Neural crest cell (in vitro differentiated cells): ENCODE measurements around the gene SNU13. TPM values are rescaled to one million over a fixed set of nuclear protein-coding genes. Genes with fewer than 3 reads are reported as not detected.

Experiments
- DNase-seq: peaks from one replicate; pipeline ENCODE4 v3.0.0; 2021; ENCODE audit warnings: low read depth, mixed read lengths, low spot score
- H3K27ac Mint-ChIP-seq: one replicate; pipeline ENCODE4 v1.8.0; 2021; ENCODE audit warnings: mild to moderate bottlenecking, mixed read lengths; ENCODE audit not compliant: unreplicated experiment
- H3K27me3 Mint-ChIP-seq: 2 replicates; pipeline ENCODE4 v1.8.0; 2021; ENCODE audit warnings: low read depth, mild to moderate bottlenecking, mixed read lengths
- H3K36me3 Mint-ChIP-seq: 2 replicates; pipeline ENCODE4 v1.8.0; 2021; ENCODE audit warnings: low read depth, mild to moderate bottlenecking, mixed read lengths
- H3K4me1 Mint-ChIP-seq: 2 replicates; pipeline ENCODE4 v1.8.0; 2021; ENCODE audit warnings: mixed read lengths
- H3K4me3 Mint-ChIP-seq: one replicate; pipeline ENCODE4 v1.8.0; 2021; ENCODE audit warnings: mild to moderate bottlenecking, mixed read lengths
- H3K9me3 Mint-ChIP-seq: 2 replicates; pipeline ENCODE4 v1.8.0; 2021; ENCODE audit warnings: mixed read lengths
- CTCF ChIP-seq: fragments of 200-600 bp; sonication (generic); conservative IDR thresholded peaks from 2 replicates; pipeline ENCODE4 v1.5.0; 2021; ENCODE audit warnings: antibody characterized with exemption, mild to moderate bottlenecking
- total RNA-seq: library from RNA; stranded (reverse); gene quantifications from 2 replicates; pipeline ENCODE4 v1.2.1, GENCODE V29; 2021

SNU13 gene
- total RNA-seq, 1 donor from 2014 or later, result 155 TPM

- H3K4me1 Mint-ChIP-seq, result peaks cover 20% of the 10 kb centered on the region
- peaks cover 5% of the 10 kb centered on the region for H3K9me3 Mint-ChIP-seq
- DNase-seq, result no peak
- no peak overlapping the region for H3K27ac Mint-ChIP-seq
- H3K4me3 Mint-ChIP-seq, result no peak overlapping the region
- H3K36me3 Mint-ChIP-seq, result peaks cover 47% of the 10 kb centered on the region
- TF ChIP-seq CTCF, result no peak
- no peaks in the 10 kb centered on the region for H3K27me3 Mint-ChIP-seq
Observed at GRCh38 chr22:41625577-41625976, 63.1 kb downstream of the SNU13 start.

Other genes starting within 250 kb of the SNU13 start
- 47.7 and 50.8 TPM in 2 replicates for gene TOB2, start 242.1 kb downstream of the SNU13 start, total RNA-seq
- 81.8 and 88.9 TPM in 2 replicates for gene PHF5A, start 220.2 kb downstream of the SNU13 start, total RNA-seq
- 71.6 and 80.6 TPM in 2 replicates for gene ACO2, start 219.8 kb downstream of the SNU13 start, total RNA-seq
- 54.0 and 55.5 TPM in 2 replicates for gene POLR3H, start 144.4 kb downstream of the SNU13 start, total RNA-seq
- gene CSDC2, start 127.9 kb downstream of the SNU13 start, total RNA-seq, result 0.75 and 0.98 TPM in 2 replicates
- gene PMM1, start 99.0 kb downstream of the SNU13 start, total RNA-seq, result 28.0 and 30.8 TPM in 2 replicates
- 38.0 and 40.0 TPM in 2 replicates for gene DESI1, start 67.8 kb downstream of the SNU13 start, total RNA-seq
- 427 TPM in 2 replicates for gene XRCC6, start 67.6 kb downstream of the SNU13 start, total RNA-seq
- 0.16 and 0.48 TPM in 2 replicates for gene MEI1, start 10.6 kb upstream of the SNU13 start, total RNA-seq
- gene CCDC134, start 111.8 kb upstream of the SNU13 start, total RNA-seq, result 23.0 and 26.0 TPM in 2 replicates
- 194 and 209 TPM in 2 replicates for gene SREBF2, start 144.2 kb upstream of the SNU13 start, total RNA-seq
- 0.19 TPM in 1 of 2 replicates, not detected in the other for gene SHISA8, start 226.2 kb upstream of the SNU13 start, total RNA-seq
- gene TNFRSF13C, start 237.9 kb upstream of the SNU13 start, total RNA-seq, result 4.0 and 4.4 TPM in 2 replicates